B cell (primary cell): ENCODE measurements around the gene EXD3. TPM values are rescaled to one million over a fixed set of nuclear protein-coding genes. Genes with fewer than 3 reads are reported as not detected.

ENCODE experiments used
- ATAC-seq: fragments of 200-7000 bp; cut with Tn5 transposase; one replicate; pipeline ENCODE4 v1.10.0; 2021; ENCODE audit warnings: low read depth, mild to moderate bottlenecking, moderate number of reproducible peaks, moderate library complexity
- CTCF ChIA-PET: fragments of 350-600 bp; sonication (Branson Sonifier 250); formaldehyde crosslinking; loops from one replicate; lab custom pipeline; 2021; ENCODE audit warnings: antibody characterized with exemption, inconsistent platforms; lab: Charles Lee
- POLR2A ChIA-PET: fragments of 350-600 bp; sonication (Branson Sonifier 250); formaldehyde crosslinking; loops from one replicate; lab custom pipeline; 2021; ENCODE audit warnings: antibody characterized with exemption; lab: Charles Lee
- DNase-seq: peaks from one replicate; pipeline ENCODE4 v3.0.0; 2013
- H2AFZ ChIP-seq: 2 replicates; pipeline ENCODE4 v1.6.1; 2012; ENCODE audit warnings: mild to moderate bottlenecking, low read depth, low read length; ENCODE audit not compliant: insufficient read depth, poor library complexity, severe bottlenecking
- H3K27ac ChIP-seq, 2 donors: 1 replicate in 1 of 2; 2 replicates in 1 of 2; pipeline ENCODE4 v1.5.1; 2012 to 2013; ENCODE audit warnings: low read length in 2 of 2, mild to moderate bottlenecking in 2 of 2, moderate library complexity in 1 of 2
- H3K27me3 ChIP-seq, 4 experiments: fragments of 200-600 bp in 1 of 4; sonication (generic) in 1 of 4; replicated peaks in 1 of 4; 1 replicate in 2 of 4; 2 replicates in 2 of 4; pipeline versions ENCODE4 v1.6.1 to v1.7.0; 2013 to 2016; ENCODE audit warnings: low read length in 3 of 4, mild to moderate bottlenecking in 2 of 4, mixed read lengths in 1 of 4, moderate library complexity in 1 of 4; ENCODE audit not compliant: insufficient read depth in 4 of 4, control insufficient read depth in 3 of 4; ENCODE audit errors: control extremely low read depth in 1 of 4
- H3K36me3 ChIP-seq, 2 experiments: replicated peaks in 1 of 2; 1 replicate in 1 of 2; 2 replicates in 1 of 2; pipeline versions ENCODE4 v1.6.1 to v1.7.1; 2013; ENCODE audit warnings: low read length in 1 of 2; ENCODE audit not compliant: insufficient read depth in 2 of 2, control insufficient read depth in 1 of 2; ENCODE audit errors: control extremely low read depth in 1 of 2, extremely low read depth in 1 of 2
- H3K4me1 ChIP-seq, 2 donors: fragments of 200-600 bp in 1 of 2; sonication (generic) in 1 of 2; 1 replicate in 1 of 2; 2 replicates in 1 of 2; pipeline versions ENCODE4 v1.5.1 to v1.6.1; 2013 to 2017; ENCODE audit warnings: low read length in 2 of 2; ENCODE audit not compliant: control insufficient read depth in 2 of 2, insufficient read depth in 2 of 2
- H3K4me2 ChIP-seq: replicated peaks from 2 replicates; pipeline ENCODE3; 2012; ENCODE audit warnings: mild to moderate bottlenecking, low read depth, low read length; ENCODE audit not compliant: poor library complexity, severe bottlenecking
- H3K4me3 ChIP-seq, 5 experiments: fragments of 200-600 bp in 1 of 5; sonication (generic) in 1 of 5; 1 replicate in 3 of 5; 2 replicates in 2 of 5; pipeline versions ENCODE4 v1.5.1 to v1.7.0; 2011 to 2016; ENCODE audit warnings: low read length in 4 of 5, mild to moderate bottlenecking in 4 of 5, low read depth in 2 of 5, control low read depth in 1 of 5, moderate library complexity in 1 of 5; ENCODE audit not compliant: insufficient read depth in 1 of 5; ENCODE audit errors: control extremely low read depth in 1 of 5, extremely low read depth in 1 of 5
- H3K79me2 ChIP-seq: fragments of 200-600 bp; sonication (generic); one replicate; pipeline ENCODE4 v1.6.0; 2016; ENCODE audit warnings: low read length; ENCODE audit not compliant: control insufficient read depth, insufficient read depth
- H3K9ac ChIP-seq: fragments of 200-600 bp; sonication (generic); 2 replicates; pipeline ENCODE4 v1.6.1; 2017; ENCODE audit warnings: mild to moderate bottlenecking, low read length, moderate library complexity
- H3K9me3 ChIP-seq, 3 donors: one replicate each; pipeline versions ENCODE4 v1.6.1 to v1.7.1; 2013; ENCODE audit warnings: low read length in 2 of 3; ENCODE audit not compliant: control insufficient read depth in 2 of 3, insufficient read depth in 1 of 3; ENCODE audit errors: control extremely low read depth in 1 of 3
- H4K20me1 ChIP-seq: 2 replicates; pipeline ENCODE4 v1.6.0; 2012; ENCODE audit warnings: mild to moderate bottlenecking, low read length; ENCODE audit not compliant: insufficient read depth, control insufficient read depth, poor library complexity, severe bottlenecking
- H3K27ac Mint-ChIP-seq: one replicate; pipeline ENCODE4 v1.8.0; 2021; ENCODE audit warnings: mixed read lengths
- H3K27me3 Mint-ChIP-seq: one replicate; pipeline ENCODE4 v1.8.0; 2021; ENCODE audit warnings: mixed read lengths
- H3K4me1 Mint-ChIP-seq: one replicate; pipeline ENCODE4 v1.8.0; 2021; ENCODE audit warnings: mixed read lengths
- H3K4me3 Mint-ChIP-seq: one replicate; pipeline ENCODE4 v1.8.0; 2021; ENCODE audit warnings: mixed read lengths
- H3K9me3 Mint-ChIP-seq: one replicate; pipeline ENCODE4 v1.8.0; 2022; ENCODE audit warnings: mixed read lengths; ENCODE audit not compliant: insufficient read depth
- CTCF ChIP-seq: fragments of 200-600 bp; IDR thresholded peaks from one replicate; pipeline ENCODE4 v1.8.0; 2022; ENCODE audit warnings: antibody characterized with exemption, mild to moderate bottlenecking
- WGBS: methylation state at CpG from one replicate; pipeline ENCODE4 v1.1.5; 2013; ENCODE audit warnings: missing lambda C conversion rate; ENCODE audit not compliant: insufficient coverage; 5-methylcytosine and 5-hydroxymethylcytosine counted together
- intact Hi-C: fragments of 100-400 bp; cut with micrococcal nuclease; formaldehyde crosslinking; loops from one replicate; pipeline ENCODE4 v1.10.0; 2022
- polyA plus RNA-seq: library from polyadenylated mRNA; depleted of rRNA; stranded (reverse); fragments of >200 nt; gene quantifications from 2 replicates; pipeline ENCODE4 v1.2.3, GENCODE V29; 2012
- total RNA-seq, 2 donors: library from RNA; stranded (reverse); fragments of 120-200 nt in 1 of 2; gene quantifications; 1 replicate in 1 of 2; 2 replicates in 1 of 2; pipeline versions ENCODE4 v1.2.3 to v1.2.4, GENCODE V29; 2013 to 2022

The EXD3 gene
- total and polyA plus RNA-seq, 2 donors (not counting 1 experiment from before 2014, with no cell fraction given), result 22.5 to 23.7 TPM

DNA sequence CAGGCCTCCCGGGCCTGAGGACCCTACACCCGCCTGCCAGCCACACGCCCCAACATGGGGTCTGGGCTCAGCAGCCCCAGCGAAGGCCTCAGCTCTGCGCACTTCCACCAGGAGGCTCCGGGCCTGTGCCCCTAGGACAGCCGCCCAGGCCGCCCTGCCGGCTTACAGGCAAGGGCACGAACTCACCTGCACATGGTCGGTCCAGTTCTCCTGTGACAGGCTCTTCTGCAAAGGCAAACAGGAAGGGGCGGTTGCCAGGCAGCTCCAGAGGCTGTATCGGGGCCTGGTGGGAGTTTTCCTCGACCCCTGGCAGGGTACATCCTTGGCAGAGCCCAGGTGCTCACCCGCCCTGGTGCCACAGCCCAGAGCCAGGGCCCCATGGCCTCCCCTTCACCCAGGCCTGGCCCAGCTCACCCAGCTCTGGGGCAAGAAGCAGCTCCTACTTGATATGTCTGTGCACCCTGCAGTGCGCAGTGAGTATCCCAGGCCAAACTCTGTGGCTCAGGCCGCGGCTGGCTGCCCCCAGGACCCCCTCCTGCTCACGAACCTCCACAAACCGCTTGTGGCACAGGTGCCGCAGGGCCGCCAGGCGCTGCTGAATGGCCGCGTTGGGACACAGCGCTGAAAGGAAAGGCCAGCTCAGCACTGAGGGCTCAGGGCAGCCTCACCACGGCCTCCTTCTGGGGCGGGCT is 68.7 kb downstream of the EXD3 start:
- intact Hi-C loops, result no loop called here
- H3K9me3 ChIP-seq, result peaks cover 0 to 44% (median 7%) of the 10 kb centered on the region in 3 donors

More for the DNA sequence above, 68.7 kb downstream of the EXD3 start:
- WGBS, result 96% methylated on average over 28 of the region's 28 CpGs
- Histone ChIP-seq H3K9ac (no peak overlapping the region), H3K4me1 (no peaks in the 10 kb centered on the region), H3K27ac (no peak overlapping the region), H3K4me2 (no peak overlapping the region), H3K27me3 (no peaks in the 10 kb centered on the region), H3K79me2 (no peaks in the 10 kb centered on the region), H4K20me1 (no peaks in the 10 kb centered on the region), H2AFZ (no peak overlapping the region), H3K4me3 (no peak overlapping the region), H3K36me3 (no peaks in the 10 kb centered on the region)
- Mint-ChIP-seq H3K27me3 (no peaks in the 10 kb centered on the region), H3K4me1 (no peaks in the 10 kb centered on the region), H3K9me3 (peaks cover 4% of the 10 kb centered on the region), H3K4me3 (no peak overlapping the region), H3K27ac (no peak overlapping the region)
- DNase-seq (no peak), ATAC-seq (no peak)
- CTCF ChIA-PET, result no interaction called here
- TF ChIP-seq CTCF, result no peak
- POLR2A ChIA-PET, result no interaction called here
